ENCODE results near the gene AANAT.

The AANAT gene

GRCh38 chr17:76449126-76449525 is 18.3 kb upstream of the AANAT start:
- no peak overlapping the region for H3K4me3 ChIP-seq (ENCODE audit: low read depth, low read length)
- no peak for DNase-seq (ENCODE audit: low read depth)
- TF ChIP-seq CTCF (conservative IDR thresholded peaks at IDR 0.05; ENCODE audit: low read depth, low read length), result no peak

GRCh38 chr17:76451506-76451905 is 15.9 kb upstream of the AANAT start:
- H3K4me3 ChIP-seq (ENCODE audit: low read depth, low read length), result peak overlapping the region; percentile 78
- TF ChIP-seq CTCF (conservative IDR thresholded peaks at IDR 0.05; ENCODE audit: low read depth, low read length), result no peak
- DNase-seq (ENCODE audit: low read depth), result no peak

- DNase-seq (ENCODE audit: low read depth), result no peak
- peak overlapping the region; percentile 78 for H3K4me3 ChIP-seq (ENCODE audit: low read depth, low read length)
- no peak for TF ChIP-seq CTCF (conservative IDR thresholded peaks at IDR 0.05; ENCODE audit: low read depth, low read length)
Measured at GRCh38 chr17:76452127-76452659, 15.2 kb upstream of the AANAT start.

GRCh38 chr17:76452660-76453430 is 14.6 kb upstream of the AANAT start, which contains the start of gene UBE2O:
Gene UBE2O (minus strand): TSS chr17:76453152. CDS start chr17:76453141, 11 bp downstream.
- DNase-seq (ENCODE audit: low read depth), result peak; percentile 87
- H3K4me3 ChIP-seq (ENCODE audit: low read depth, low read length), result peak within 1 kb of the TSS; percentile 78
- peak; percentile 41 for TF ChIP-seq CTCF (conservative IDR thresholded peaks at IDR 0.05; ENCODE audit: low read depth, low read length)

- TF ChIP-seq CTCF (conservative IDR thresholded peaks at IDR 0.05; ENCODE audit: low read depth, low read length), result no peak
- H3K4me3 ChIP-seq (ENCODE audit: low read depth, low read length), result no peak overlapping the region
- DNase-seq (ENCODE audit: low read depth), result no peak
Measured at GRCh38 chr17:76453431-76453743, 14.0 kb upstream of the AANAT start.

GRCh38 chr17:76458580-76459490 is 8.6 kb upstream of the AANAT start:
- no peak overlapping the region for H3K4me3 ChIP-seq (ENCODE audit: low read depth, low read length)
- TF ChIP-seq CTCF (conservative IDR thresholded peaks at IDR 0.05; ENCODE audit: low read depth, low read length), result peak; percentile 86
- DNase-seq (ENCODE audit: low read depth), result peak; percentile 82

Measured in choroid plexus epithelial cell (primary cell).